ENCODE results near the gene ACACB.

ACACB gene

DNA sequence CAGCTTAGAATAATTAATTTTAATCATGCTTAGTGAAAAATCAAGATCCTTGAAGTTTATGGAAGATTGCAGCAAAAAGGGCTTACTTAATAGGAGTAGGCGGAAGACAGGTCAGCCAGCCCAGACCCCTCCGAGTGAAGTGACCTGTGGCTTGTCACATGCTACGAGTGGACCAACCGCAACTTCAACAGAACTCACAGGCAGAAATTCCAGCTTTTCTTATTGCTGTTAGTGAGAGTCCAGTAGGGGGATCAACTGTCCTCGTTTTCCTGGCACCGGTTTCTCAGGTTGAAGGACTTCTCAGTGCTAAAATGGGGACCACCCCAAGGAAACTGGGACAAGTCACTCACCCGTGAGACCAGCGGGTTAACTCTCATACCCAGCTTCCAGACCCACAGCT lies 72.9 kb downstream of the ACACB start:
- H3K36me3 ChIP-seq (ENCODE audit: control insufficient read depth, insufficient read depth, low read length), result no peaks in the 10 kb centered on the region; the same call in 1 of the 2 replicates
- no peaks in the 10 kb centered on the region for H3K4me1 ChIP-seq (ENCODE audit: control insufficient read depth, insufficient read depth, low read length)
- no CpG with 5 or more reads among the region's 8 CpGs for WGBS (ENCODE audit: insufficient coverage, insufficient read length)
- H3K27me3 ChIP-seq (ENCODE audit: control insufficient read depth, insufficient read depth, low read length), result no peaks in the 10 kb centered on the region
- H3K4me3 ChIP-seq (ENCODE audit: low read length), result no peak overlapping the region
- no peak for DNase-seq (ENCODE audit: low read depth, low spot score)
- H3K27ac ChIP-seq (ENCODE audit: low read length), result no peak overlapping the region
- no peaks in the 10 kb centered on the region for H3K9me3 ChIP-seq (ENCODE audit: control insufficient read depth, insufficient read depth, low read length)

DNA sequence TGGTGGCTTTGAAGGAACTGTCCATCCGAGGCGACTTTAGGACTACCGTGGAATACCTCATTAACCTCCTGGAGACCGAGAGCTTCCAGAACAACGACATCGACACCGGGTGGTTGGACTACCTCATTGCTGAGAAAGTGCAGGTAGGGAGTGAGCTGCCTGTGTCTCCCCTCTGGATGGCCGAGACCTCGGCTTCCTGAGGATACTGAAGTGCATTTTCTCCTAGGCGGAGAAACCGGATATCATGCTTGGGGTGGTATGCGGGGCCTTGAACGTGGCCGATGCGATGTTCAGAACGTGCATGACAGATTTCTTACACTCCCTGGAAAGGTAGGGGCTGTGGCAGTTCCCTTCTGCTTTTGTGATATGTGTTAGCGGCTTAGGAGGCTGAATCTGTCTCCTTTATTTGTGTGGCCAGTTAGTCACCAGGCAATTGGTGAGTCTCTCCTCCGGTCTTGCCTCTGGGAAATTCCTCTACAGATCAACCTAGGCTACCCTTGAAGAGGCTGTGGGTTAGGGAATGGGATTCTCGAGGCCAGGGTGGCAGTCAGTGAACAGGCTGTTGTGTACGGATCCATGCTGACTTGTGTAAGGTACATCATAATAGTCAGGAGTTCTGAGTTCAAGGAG lies 75.3 kb downstream of the ACACB start:
- no peak for DNase-seq (ENCODE audit: low read depth, low spot score)
- Histone ChIP-seq H3K9me3 (ENCODE audit: control insufficient read depth, insufficient read depth, low read length) (no peaks in the 10 kb centered on the region), H3K27me3 (ENCODE audit: control insufficient read depth, insufficient read depth, low read length) (no peaks in the 10 kb centered on the region), H3K4me1 (ENCODE audit: control insufficient read depth, insufficient read depth, low read length) (no peaks in the 10 kb centered on the region), H3K36me3 (ENCODE audit: control insufficient read depth, insufficient read depth, low read length) (no peaks in the 10 kb centered on the region; the same call in 1 of the 2 replicates), H3K4me3 (ENCODE audit: low read length) (no peak overlapping the region), H3K27ac (ENCODE audit: low read length) (no peak overlapping the region)
- no CpG with 5 or more reads among the region's 20 CpGs for WGBS (ENCODE audit: insufficient coverage, insufficient read length)

DNA sequence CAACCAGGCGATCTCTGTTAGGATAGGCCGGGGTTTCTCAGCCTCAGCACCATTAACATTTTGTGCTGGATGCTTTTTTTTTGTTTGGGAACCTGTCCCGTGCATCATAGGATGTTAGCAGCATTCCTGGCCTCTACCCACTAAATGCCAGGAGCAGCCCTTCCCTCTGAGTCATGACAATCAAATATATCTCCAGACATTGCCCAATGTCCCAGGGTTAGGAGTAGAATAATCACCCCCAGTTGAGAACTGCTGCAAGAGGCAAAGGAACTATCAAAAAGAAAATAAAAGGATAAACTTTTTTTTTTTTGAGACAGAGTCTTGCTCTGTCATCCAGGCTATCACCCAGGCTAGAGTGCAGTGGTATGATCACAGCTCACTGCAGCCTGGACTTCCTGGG lies 76.0 kb downstream of the ACACB start:
- Histone ChIP-seq H3K36me3 (ENCODE audit: control insufficient read depth, insufficient read depth, low read length) (no peaks in the 10 kb centered on the region; the same call in 1 of the 2 replicates), H3K4me1 (ENCODE audit: control insufficient read depth, insufficient read depth, low read length) (no peaks in the 10 kb centered on the region), H3K27me3 (ENCODE audit: control insufficient read depth, insufficient read depth, low read length) (no peaks in the 10 kb centered on the region), H3K9me3 (ENCODE audit: control insufficient read depth, insufficient read depth, low read length) (no peaks in the 10 kb centered on the region), H3K4me3 (ENCODE audit: low read length) (no peak overlapping the region), H3K27ac (ENCODE audit: low read length) (no peak overlapping the region)
- no peak for DNase-seq (ENCODE audit: low read depth, low spot score)
- no CpG with 5 or more reads among the region's 3 CpGs for WGBS (ENCODE audit: insufficient coverage, insufficient read length)

DNA sequence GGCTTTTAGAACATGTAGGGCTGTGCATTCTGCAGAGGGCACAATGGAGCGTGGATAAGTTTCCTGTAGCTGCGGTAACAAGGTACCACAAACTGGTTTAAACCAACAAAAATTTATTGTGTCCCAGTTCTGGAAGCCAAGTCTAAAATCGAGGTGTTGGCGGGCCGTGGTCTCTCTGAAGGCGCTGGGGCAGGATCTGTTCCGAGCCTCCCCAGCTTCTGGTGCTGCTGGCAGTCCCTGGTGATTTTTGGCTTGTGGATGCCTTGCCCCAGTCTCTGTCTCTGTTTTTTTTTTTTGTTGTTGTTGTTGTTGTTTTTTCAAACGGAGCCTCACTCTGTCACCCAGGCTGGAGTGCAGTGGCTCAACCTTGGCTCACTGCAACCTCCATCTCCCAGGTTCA lies 77.5 kb downstream of the ACACB start:
- Histone ChIP-seq H3K27me3 (ENCODE audit: control insufficient read depth, insufficient read depth, low read length) (no peaks in the 10 kb centered on the region), H3K4me3 (ENCODE audit: low read length) (no peak overlapping the region), H3K9me3 (ENCODE audit: control insufficient read depth, insufficient read depth, low read length) (no peaks in the 10 kb centered on the region), H3K27ac (ENCODE audit: low read length) (no peak overlapping the region), H3K36me3 (ENCODE audit: control insufficient read depth, insufficient read depth, low read length) (no peaks in the 10 kb centered on the region; the same call in 1 of the 2 replicates), H3K4me1 (ENCODE audit: control insufficient read depth, insufficient read depth, low read length) (no peaks in the 10 kb centered on the region)
- WGBS (ENCODE audit: insufficient coverage, insufficient read length), result no CpG with 5 or more reads among the region's 8 CpGs
- no peak for DNase-seq (ENCODE audit: low read depth, low spot score)

DNA sequence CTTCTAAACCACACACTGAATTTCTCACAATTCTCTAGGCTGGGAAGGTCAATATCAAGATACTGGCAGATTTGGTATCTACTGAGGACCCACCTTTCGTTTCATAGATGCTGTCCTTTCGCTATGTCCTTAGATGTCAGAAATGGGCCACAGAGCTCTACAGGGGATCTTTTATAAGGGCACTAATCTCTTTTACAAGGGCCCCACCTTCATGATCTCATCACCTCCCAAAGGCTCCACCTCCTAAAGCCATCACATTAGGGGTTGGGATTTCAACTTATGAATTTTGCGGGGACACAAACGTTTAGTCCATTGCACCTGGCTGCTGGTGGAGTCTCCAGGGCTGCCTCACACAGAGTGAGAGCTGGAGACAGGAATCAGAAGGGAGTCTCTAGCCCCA lies 79.9 kb downstream of the ACACB start:
- Histone ChIP-seq H3K9me3 (ENCODE audit: control insufficient read depth, insufficient read depth, low read length) (no peaks in the 10 kb centered on the region), H3K4me1 (ENCODE audit: control insufficient read depth, insufficient read depth, low read length) (no peaks in the 10 kb centered on the region), H3K27ac (ENCODE audit: low read length) (no peak overlapping the region), H3K27me3 (ENCODE audit: control insufficient read depth, insufficient read depth, low read length) (no peaks in the 10 kb centered on the region), H3K4me3 (ENCODE audit: low read length) (no peak overlapping the region), H3K36me3 (ENCODE audit: control insufficient read depth, insufficient read depth, low read length) (no peaks in the 10 kb centered on the region; the same call in 1 of the 2 replicates)
- WGBS (ENCODE audit: insufficient coverage, insufficient read length), result no CpG with 5 or more reads among the region's 4 CpGs
- no peak for DNase-seq (ENCODE audit: low read depth, low spot score)

DNA sequence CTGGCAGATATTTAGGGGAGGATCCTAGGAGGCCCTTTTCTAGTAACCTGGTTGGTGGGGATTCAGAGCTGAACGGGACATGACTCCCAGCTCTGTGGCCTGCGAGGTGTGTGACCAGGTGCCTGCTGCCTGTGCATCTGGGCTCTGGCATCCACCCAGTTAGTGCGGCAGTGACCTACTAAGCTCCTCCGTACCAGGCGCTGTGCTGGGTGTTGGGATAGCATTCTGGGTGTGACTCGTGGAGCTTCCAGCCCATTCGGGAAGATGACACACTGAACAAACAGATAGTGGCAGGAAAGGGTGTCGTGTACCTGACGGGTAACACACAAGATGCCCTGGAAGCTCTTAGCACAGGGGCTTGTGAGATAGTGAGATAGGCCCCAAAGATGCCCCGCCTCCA lies 80.9 kb downstream of the ACACB start:
- Histone ChIP-seq H3K27me3 (ENCODE audit: control insufficient read depth, insufficient read depth, low read length) (no peaks in the 10 kb centered on the region), H3K36me3 (ENCODE audit: control insufficient read depth, insufficient read depth, low read length) (no peaks in the 10 kb centered on the region; the same call in 1 of the 2 replicates), H3K4me3 (ENCODE audit: low read length) (no peak overlapping the region), H3K9me3 (ENCODE audit: control insufficient read depth, insufficient read depth, low read length) (no peaks in the 10 kb centered on the region), H3K27ac (ENCODE audit: low read length) (no peak overlapping the region), H3K4me1 (ENCODE audit: control insufficient read depth, insufficient read depth, low read length) (no peaks in the 10 kb centered on the region; the same call in 1 of the 2 replicates)
- WGBS (ENCODE audit: insufficient coverage, insufficient read length), result no CpG with 5 or more reads among the region's 10 CpGs
- DNase-seq (ENCODE audit: low read depth, low spot score), result no peak

DNA sequence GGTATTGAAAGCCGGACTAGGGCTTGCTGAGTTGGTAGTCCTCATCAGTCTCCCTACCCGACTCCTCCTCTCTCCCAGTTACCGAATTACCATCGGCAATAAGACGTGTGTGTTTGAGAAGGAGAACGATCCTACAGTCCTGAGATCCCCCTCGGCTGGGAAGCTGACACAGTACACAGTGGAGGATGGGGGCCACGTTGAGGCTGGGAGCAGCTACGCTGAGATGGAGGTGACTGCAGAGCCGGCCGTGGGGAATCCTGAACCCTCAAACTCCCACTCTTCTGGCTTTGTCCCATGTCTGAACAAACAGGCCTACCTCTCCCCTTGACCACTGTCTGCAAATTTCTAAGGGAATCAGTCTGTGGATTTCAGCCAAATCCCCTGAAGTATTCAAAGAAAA lies 82.9 kb downstream of the ACACB start:
- Histone ChIP-seq H3K4me1 (ENCODE audit: control insufficient read depth, insufficient read depth, low read length) (no peaks in the 10 kb centered on the region; the same call in 1 of the 2 replicates), H3K4me3 (ENCODE audit: low read length) (no peak overlapping the region), H3K27me3 (ENCODE audit: control insufficient read depth, insufficient read depth, low read length) (no peaks in the 10 kb centered on the region), H3K9me3 (ENCODE audit: control insufficient read depth, insufficient read depth, low read length) (no peaks in the 10 kb centered on the region), H3K36me3 (ENCODE audit: control insufficient read depth, insufficient read depth, low read length) (no peaks in the 10 kb centered on the region), H3K27ac (ENCODE audit: low read length) (no peak overlapping the region)
- WGBS (ENCODE audit: insufficient coverage, insufficient read length), result no CpG with 5 or more reads among the region's 11 CpGs
- no peak for DNase-seq (ENCODE audit: low read depth, low spot score)

DNA sequence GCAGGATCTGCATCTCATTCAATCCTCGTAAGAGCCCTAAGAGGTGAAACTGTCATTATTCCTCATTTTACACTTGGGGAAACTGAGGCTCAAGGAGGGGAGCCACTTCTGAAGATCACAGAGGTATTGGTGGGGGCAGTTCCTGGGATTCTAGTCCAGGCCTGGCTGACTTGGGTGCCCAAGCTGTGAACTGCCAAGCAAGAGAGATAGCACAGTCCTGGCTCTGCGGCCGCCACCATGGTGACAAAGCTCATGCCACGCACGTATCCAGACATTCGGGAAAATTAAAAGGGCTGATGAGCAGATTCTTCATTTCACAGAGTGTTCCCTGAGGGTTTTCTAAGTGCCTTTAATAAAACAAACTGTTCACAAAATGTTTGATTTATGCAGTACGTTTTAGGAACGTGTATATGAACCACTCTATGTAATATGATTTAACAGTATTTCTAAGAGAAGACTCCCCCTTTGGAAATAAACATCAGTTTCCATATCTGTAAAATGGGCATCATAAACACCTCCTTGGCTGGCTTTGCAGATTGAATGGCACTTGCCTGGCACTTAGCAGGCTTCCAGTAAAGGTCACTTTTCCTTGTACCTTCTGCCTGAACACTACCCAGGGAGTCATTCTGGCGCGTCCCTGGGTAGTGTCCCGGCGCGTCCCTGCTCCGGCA lies 84.6 kb downstream of the ACACB start:
- DNase-seq (ENCODE audit: low read depth, low spot score), result no peak
- Histone ChIP-seq H3K36me3 (ENCODE audit: control insufficient read depth, insufficient read depth, low read length) (no peaks in the 10 kb centered on the region), H3K27me3 (ENCODE audit: control insufficient read depth, insufficient read depth, low read length) (no peaks in the 10 kb centered on the region), H3K4me3 (ENCODE audit: low read length) (no peak overlapping the region), H3K9me3 (ENCODE audit: control insufficient read depth, insufficient read depth, low read length) (no peaks in the 10 kb centered on the region), H3K4me1 (ENCODE audit: control insufficient read depth, insufficient read depth, low read length) (no peaks in the 10 kb centered on the region; the same call in 1 of the 2 replicates), H3K27ac (ENCODE audit: low read length) (no peak overlapping the region)
- WGBS (ENCODE audit: insufficient coverage, insufficient read length), result no CpG with 5 or more reads among the region's 14 CpGs

DNA sequence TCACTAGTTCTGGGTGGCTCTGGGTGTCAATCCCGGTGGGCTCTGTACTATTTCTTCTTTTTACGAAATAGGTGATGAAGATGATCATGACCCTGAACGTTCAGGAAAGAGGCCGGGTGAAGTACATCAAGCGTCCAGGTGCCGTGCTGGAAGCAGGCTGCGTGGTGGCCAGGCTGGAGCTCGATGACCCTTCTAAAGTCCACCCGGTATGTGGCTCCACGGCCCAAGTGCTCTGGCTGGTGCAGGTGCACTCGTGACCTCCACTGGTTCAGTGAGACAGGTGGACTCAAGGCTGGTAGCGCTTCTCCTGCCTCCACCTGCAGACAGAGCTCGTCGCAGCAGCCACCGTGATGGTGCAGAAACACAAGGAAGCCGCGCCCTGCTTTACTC lies 85.1 kb downstream of the ACACB start:
- Histone ChIP-seq H3K4me1 (ENCODE audit: control insufficient read depth, insufficient read depth, low read length) (no peaks in the 10 kb centered on the region; the same call in 1 of the 2 replicates), H3K36me3 (ENCODE audit: control insufficient read depth, insufficient read depth, low read length) (no peaks in the 10 kb centered on the region), H3K9me3 (ENCODE audit: control insufficient read depth, insufficient read depth, low read length) (no peaks in the 10 kb centered on the region), H3K27ac (ENCODE audit: low read length) (no peak overlapping the region), H3K4me3 (ENCODE audit: low read length) (no peak overlapping the region), H3K27me3 (ENCODE audit: control insufficient read depth, insufficient read depth, low read length) (no peaks in the 10 kb centered on the region)
- WGBS (ENCODE audit: insufficient coverage, insufficient read length), result no CpG with 5 or more reads among the region's 17 CpGs
- no peak for DNase-seq (ENCODE audit: low read depth, low spot score)

DNA sequence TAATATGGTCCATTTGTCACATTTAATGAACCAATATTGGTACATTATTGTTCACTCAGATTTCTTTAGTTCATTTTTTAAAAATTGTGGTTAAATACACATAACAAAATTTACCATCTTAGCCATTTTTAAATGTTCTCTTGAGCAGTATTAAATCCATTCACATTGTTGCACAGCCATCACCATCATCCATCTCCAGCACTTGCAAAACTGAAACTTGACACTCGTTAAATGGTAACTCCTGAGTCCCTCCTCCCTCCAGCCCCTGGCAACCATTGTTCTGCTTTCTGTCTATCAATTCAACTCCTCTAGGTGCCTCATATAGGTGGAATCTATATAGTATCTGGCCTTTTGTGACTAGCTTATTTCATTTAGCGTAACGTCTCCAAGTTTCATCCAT lies 86.4 kb downstream of the ACACB start:
- H3K27me3 ChIP-seq (ENCODE audit: control insufficient read depth, insufficient read depth, low read length), result no peaks in the 10 kb centered on the region
- no peak overlapping the region for H3K27ac ChIP-seq (ENCODE audit: low read length)
- DNase-seq (ENCODE audit: low read depth, low spot score), result no peak
- no CpG with 5 or more reads among the region's 3 CpGs for WGBS (ENCODE audit: insufficient coverage, insufficient read length)
- H3K36me3 ChIP-seq (ENCODE audit: control insufficient read depth, insufficient read depth, low read length), result no peaks in the 10 kb centered on the region
- no peaks in the 10 kb centered on the region; the same call in 1 of the 2 replicates for H3K4me1 ChIP-seq (ENCODE audit: control insufficient read depth, insufficient read depth, low read length)
- no peaks in the 10 kb centered on the region for H3K9me3 ChIP-seq (ENCODE audit: control insufficient read depth, insufficient read depth, low read length)
- H3K4me3 ChIP-seq (ENCODE audit: low read length), result no peak overlapping the region

DNA sequence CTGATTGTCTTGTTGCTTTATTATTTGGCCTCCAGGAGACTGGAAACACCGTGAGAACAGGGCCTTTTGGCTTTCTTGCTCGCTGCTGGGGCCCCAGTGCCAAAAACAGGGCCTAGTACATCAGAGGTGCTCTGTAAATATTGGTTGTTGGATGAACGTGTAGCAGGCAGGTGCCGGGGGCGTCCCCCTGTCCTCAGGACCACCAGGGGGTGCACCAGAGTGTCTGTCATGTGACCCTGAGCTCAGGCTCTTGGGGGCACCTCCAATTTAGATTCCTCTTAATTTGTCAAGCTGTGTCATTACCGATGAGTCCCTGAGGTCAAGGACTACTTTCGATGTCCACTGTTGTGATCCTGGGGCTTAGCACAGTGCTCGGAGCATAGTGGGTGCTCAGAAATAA lies 87.1 kb downstream of the ACACB start:
- no CpG with 5 or more reads among the region's 8 CpGs for WGBS (ENCODE audit: insufficient coverage, insufficient read length)

More for the DNA sequence above, 87.1 kb downstream of the ACACB start:
- no peak for DNase-seq (ENCODE audit: low read depth, low spot score)
- H3K4me1 ChIP-seq (ENCODE audit: control insufficient read depth, insufficient read depth, low read length), result no peaks in the 10 kb centered on the region; the same call in 1 of the 2 replicates
- H3K36me3 ChIP-seq (ENCODE audit: control insufficient read depth, insufficient read depth, low read length), result no peaks in the 10 kb centered on the region
- no peaks in the 10 kb centered on the region for H3K27me3 ChIP-seq (ENCODE audit: control insufficient read depth, insufficient read depth, low read length)
- no peak overlapping the region for H3K4me3 ChIP-seq (ENCODE audit: low read length)
- H3K27ac ChIP-seq (ENCODE audit: low read length), result no peak overlapping the region
- no peaks in the 10 kb centered on the region for H3K9me3 ChIP-seq (ENCODE audit: control insufficient read depth, insufficient read depth, low read length)

Measured in iPS DF 6.9 (cell line).